IMR-90 (cell line): ENCODE measurements around the gene IL6. TPM values are rescaled to one million over a fixed set of nuclear protein-coding genes. Genes with fewer than 3 reads are reported as not detected.

Experiments
- ATAC-seq: fragments of 200-7000 bp; cut with Tn5 transposase; 2 replicates; pipeline ENCODE4 v1.9.1; 2020; ENCODE audit warnings: low read depth, mild to moderate bottlenecking, moderate library complexity
- BruUV-seq: library from RNA; stranded (reverse); fragments of 400-500 nt; replicated peaks from 2 replicates; lab custom pipeline; 2021; lab: Mats Ljungman, UMichigan
- CTCF ChIA-PET: fragments of 300-600 bp; formaldehyde crosslinking; extraction: SDS; loops from one replicate; lab custom pipeline; 2021; ENCODE audit warnings: antibody characterized with exemption; lab: Yijun Ruan, JAX
- POLR2A ChIA-PET: fragments of 300-600 bp; sonication (Branson Sonifier 250); formaldehyde crosslinking; loops from one replicate; lab custom pipeline; 2022; ENCODE audit warnings: antibody characterized with exemption; ENCODE audit not compliant: unreplicated experiment; lab: Charles Lee
- DNase-seq: peaks from one replicate; pipeline ENCODE4 v3.0.0; 2013
- H2AFZ ChIP-seq: replicated peaks from 2 replicates; pipeline ENCODE3; 2013; ENCODE audit warnings: low read length, mild to moderate bottlenecking; ENCODE audit not compliant: poor library complexity
- H2AK5ac ChIP-seq: 2 replicates; pipeline ENCODE4 v1.6.1; 2013; ENCODE audit warnings: low read depth, low read length, inconsistent platforms
- H2AK9ac ChIP-seq: replicated peaks from 2 replicates; pipeline ENCODE3; 2013; ENCODE audit warnings: mild to moderate bottlenecking, low read depth, low read length, moderate library complexity; ENCODE audit not compliant: poor library complexity
- H2BK120ac ChIP-seq: 2 replicates; pipeline ENCODE4 v1.6.1; 2013; ENCODE audit warnings: low read depth, low read length, inconsistent platforms
- H2BK15ac ChIP-seq: 3 replicates; pipeline ENCODE4 v1.6.1; 2013; ENCODE audit warnings: low read depth, low read length, inconsistent platforms
- H2BK20ac ChIP-seq: 2 replicates; pipeline ENCODE4 v1.6.1; 2013; ENCODE audit warnings: low read depth, mild to moderate bottlenecking, inconsistent platforms, low read length, moderate library complexity
- H2BK5ac ChIP-seq: 2 replicates; pipeline ENCODE4 v1.6.1; 2013; ENCODE audit warnings: mild to moderate bottlenecking, low read depth, low read length, inconsistent platforms; ENCODE audit not compliant: poor library complexity, severe bottlenecking
- H3K14ac ChIP-seq: replicated peaks from 2 replicates; pipeline ENCODE4 v1.6.1; 2013; ENCODE audit warnings: low read depth, low read length, inconsistent platforms
- H3K18ac ChIP-seq: 2 replicates; pipeline ENCODE4 v1.6.1; 2013; ENCODE audit warnings: low read depth, low read length, control low read depth
- H3K23ac ChIP-seq: 2 replicates; pipeline ENCODE4 v1.6.1; 2013; ENCODE audit warnings: low read depth, low read length, inconsistent platforms
- H3K27ac ChIP-seq: 2 replicates; pipeline ENCODE4 v1.5.1; 2013; ENCODE audit warnings: mild to moderate bottlenecking, control low read depth, low read length; ENCODE audit not compliant: insufficient read depth
- H3K27me3 ChIP-seq: 2 replicates; pipeline ENCODE4 v1.6.1; 2013; ENCODE audit warnings: low read length; ENCODE audit not compliant: control insufficient read depth, insufficient read depth
- H3K36me3 ChIP-seq: 2 replicates; pipeline ENCODE4 v1.6.1; 2013; ENCODE audit warnings: low read length, mixed read lengths; ENCODE audit not compliant: control insufficient read depth, insufficient read depth
- H3K4ac ChIP-seq: 2 replicates; pipeline ENCODE4 v1.6.1; 2013; ENCODE audit warnings: low read depth, low read length, inconsistent platforms
- H3K4me1 ChIP-seq: 2 replicates; pipeline ENCODE4 v1.6.1; 2013; ENCODE audit warnings: low read length, mixed read lengths; ENCODE audit not compliant: control insufficient read depth, insufficient read depth
- H3K4me2 ChIP-seq: 2 replicates; pipeline ENCODE4 v1.6.1; 2013; ENCODE audit warnings: low read depth, mild to moderate bottlenecking, control low read depth, low read length, moderate library complexity
- H3K4me3 ChIP-seq: 2 replicates; pipeline ENCODE4 v1.5.1; 2013; ENCODE audit warnings: low read depth, mild to moderate bottlenecking, control low read depth, low read length, moderate library complexity; ENCODE audit not compliant: insufficient read depth
- H3K56ac ChIP-seq: 2 replicates; pipeline ENCODE4 v1.6.1; 2013; ENCODE audit warnings: low read length, inconsistent platforms; ENCODE audit not compliant: insufficient read depth; ENCODE audit errors: extremely low read depth
- H3K79me1 ChIP-seq, 2 experiments: 2 replicates each; pipeline ENCODE4 v1.6.1; 2013; ENCODE audit warnings: low read length in 2 of 2, inconsistent platforms in 1 of 2, low read depth in 1 of 2
- H3K9ac ChIP-seq: 2 replicates; pipeline ENCODE4 v1.6.1; 2013; ENCODE audit warnings: low read depth, low read length, control low read depth
- H3K9me1 ChIP-seq: 2 replicates; pipeline ENCODE4 v1.6.1; 2013; ENCODE audit warnings: low read length, inconsistent platforms; ENCODE audit not compliant: insufficient read depth
- H3K9me3 ChIP-seq: 2 replicates; pipeline ENCODE4 v1.6.1; 2013; ENCODE audit warnings: low read length; ENCODE audit not compliant: control insufficient read depth, insufficient read depth
- H4K20me1 ChIP-seq: 2 replicates; pipeline ENCODE4 v1.6.1; 2013; ENCODE audit warnings: low read length, inconsistent platforms; ENCODE audit not compliant: insufficient read depth
- H4K5ac ChIP-seq: 2 replicates; pipeline ENCODE4 v1.6.1; 2013; ENCODE audit warnings: mild to moderate bottlenecking, low read depth, low read length, control low read depth
- H4K8ac ChIP-seq, 2 experiments: 2 replicates each; pipeline ENCODE4 v1.6.1; 2013; ENCODE audit warnings: low read depth in 2 of 2, low read length in 2 of 2, control low read depth in 1 of 2, inconsistent platforms in 1 of 2
- H4K91ac ChIP-seq: 2 replicates; pipeline ENCODE4 v1.6.1; 2013; ENCODE audit warnings: low read depth, low read length, inconsistent platforms; ENCODE audit not compliant: insufficient read depth
- BHLHE40 ChIP-seq: fragments of 150-350 bp; IDR thresholded peaks from 2 replicates; pipeline ENCODE4 v1.6.1; 2016; ENCODE audit warnings: mild to moderate bottlenecking, low read depth, low read length
- CEBPB ChIP-seq: IDR thresholded peaks from 2 replicates; pipeline ENCODE4 v1.6.1; 2012; ENCODE audit warnings: low read depth, low read length, improper control_type of control experiment
- CHD1 ChIP-seq: IDR thresholded peaks from 2 replicates; pipeline ENCODE4 v1.6.1; 2012; ENCODE audit warnings: low read depth, low read length, improper control_type of control experiment
- ELK1 ChIP-seq: fragments of 150-350 bp; IDR thresholded peaks from 2 replicates; pipeline ENCODE4 v1.6.1; 2016; ENCODE audit warnings: low read depth, mild to moderate bottlenecking, low read length, moderate library complexity, borderline replicate concordance
- FOS ChIP-seq: fragments of 150-350 bp; IDR thresholded peaks from 2 replicates; pipeline ENCODE4 v1.6.1; 2016; ENCODE audit warnings: low read depth, low read length
- MAFK ChIP-seq: IDR thresholded peaks from 2 replicates; pipeline ENCODE4 v1.6.1; 2012; ENCODE audit warnings: low read depth, low read length, improper control_type of control experiment
- MAZ ChIP-seq: IDR thresholded peaks from 2 replicates; pipeline ENCODE4 v1.6.1; 2012; ENCODE audit warnings: low read depth, mild to moderate bottlenecking, low read length, improper control_type of control experiment, moderate library complexity, borderline replicate concordance
- MXI1 ChIP-seq: IDR thresholded peaks from 2 replicates; pipeline ENCODE4 v1.6.1; 2012; ENCODE audit warnings: low read depth, mild to moderate bottlenecking, low read length, moderate library complexity, borderline replicate concordance
- NFE2L2 ChIP-seq: fragments of 150-350 bp; IDR thresholded peaks from 2 replicates; pipeline ENCODE4 v1.6.1; 2016; ENCODE audit warnings: low read depth, mild to moderate bottlenecking, low read length
- POLR2A ChIP-seq: IDR thresholded peaks from 2 replicates; pipeline ENCODE4 v1.6.1; 2012; ENCODE audit warnings: mild to moderate bottlenecking, low read depth, low read length
- RAD21 ChIP-seq: IDR thresholded peaks from 2 replicates; pipeline ENCODE4 v1.6.1; 2012; ENCODE audit warnings: low read length, improper control_type of control experiment
- RCOR1 ChIP-seq: IDR thresholded peaks from 2 replicates; pipeline ENCODE4 v1.6.1; 2012; ENCODE audit warnings: mild to moderate bottlenecking, low read length, improper control_type of control experiment; ENCODE audit not compliant: insufficient replicate concordance
- RFX5 ChIP-seq: IDR thresholded peaks from 2 replicates; pipeline ENCODE4 v1.8.0; 2012; ENCODE audit warnings: low read depth, mild to moderate bottlenecking, low read length, moderate library complexity
- SMC3 ChIP-seq: fragments of 150-350 bp; IDR thresholded peaks from 2 replicates; pipeline ENCODE4 v1.6.1; 2016; ENCODE audit warnings: low read depth, mild to moderate bottlenecking, antibody characterized with exemption, low read length, moderate library complexity
- WGBS, 2 experiments: methylation state at CpG; one replicate each; pipeline versions ENCODE4 v1.1.5 to v1.1.7; 2013; ENCODE audit warnings: missing lambda C conversion rate in 2 of 2; ENCODE audit not compliant: insufficient read length in 1 of 2; ENCODE audit errors: extremely low coverage in 2 of 2; 5-methylcytosine and 5-hydroxymethylcytosine counted together
- dilution Hi-C: fragments of 300-500 bp; cut with HindIII; formaldehyde crosslinking; loops from one replicate; pipeline ENCODE4 v1.14.3; 2018; ENCODE audit warnings: low sequenced_read_pairs; ENCODE audit not compliant: unreplicated experiment
- in situ Hi-C: fragments of 300-500 bp; cut with MboI; formaldehyde crosslinking; loops from 3 replicates; pipeline ENCODE4 v1.14.3; 2019; ENCODE audit warnings: low sequenced_read_pairs, inconsistent platforms, mixed read lengths
- intact Hi-C: fragments of 100-400 bp; cut with micrococcal nuclease; formaldehyde crosslinking; loops from 2 replicates; pipeline ENCODE4 v1.10.0; 2022
- polyA plus RNA-seq, 3 experiments: library from polyadenylated mRNA; depleted of rRNA; stranded (reverse); fragments of >200 nt; gene quantifications; 2 replicates each; pipeline ENCODE4 v1.2.3, GENCODE V29; 2012; ENCODE audit warnings: low replicate concordance in 1 of 3
- total RNA-seq: library from RNA; depleted of rRNA; stranded (reverse); fragments of >200 nt; gene quantifications from 2 replicates; pipeline ENCODE4 v1.2.3, GENCODE V29; 2012
- TF ChIP-seq, protein P1 (sequence below): conservative IDR thresholded peaks from 2 replicates; pipeline ENCODE4 v1.5.1; 2012; ENCODE audit warnings: mild to moderate bottlenecking, low read depth, low read length, improper control_type of control experiment
- TF ChIP-seq, protein P2 (sequence below): fragments of 150-350 bp; IDR thresholded peaks from 2 replicates; pipeline ENCODE4 v1.6.1; 2017; ENCODE audit warnings: mild to moderate bottlenecking, antibody characterized with exemption, low read length, low read depth

IL6 gene
- total and polyA plus RNA-seq, 2 of the 4 experiments (the other 2 are of a cell fraction) = 15.2 to 50.8 TPM

DNA sequence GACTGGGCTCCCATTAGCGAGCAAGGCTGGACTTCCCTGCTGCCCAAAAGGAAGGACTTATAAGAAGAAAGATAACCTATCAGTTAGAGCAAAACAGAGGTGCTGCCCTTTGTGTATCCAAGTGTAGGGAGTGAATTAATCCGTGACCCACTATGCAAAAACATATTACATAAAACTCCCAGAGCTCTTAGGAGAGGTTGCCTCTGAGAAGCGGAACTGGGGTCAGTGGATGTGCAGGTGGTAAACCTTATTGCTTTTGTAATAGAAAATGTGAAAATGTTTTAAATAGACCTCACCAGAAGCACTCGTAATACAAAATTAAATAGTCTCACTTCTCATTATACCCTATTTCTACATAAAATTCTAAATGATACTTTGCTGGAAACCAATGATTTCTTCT lies 17.1 kb upstream of the IL6 start:
- Histone ChIP-seq H3K4me2 (no peak overlapping the region), H3K18ac (no peak overlapping the region), H2BK5ac (no peak overlapping the region), H3K79me1 (no peaks in the 10 kb centered on the region), H2BK15ac (0 out of 3 replicates have a peak overlapping the region, but pooled peaks have one; percentile 85), H4K20me1 (no peaks in the 10 kb centered on the region), H3K4ac (no peak overlapping the region), H4K8ac (no peak overlapping the region), H3K14ac (no peak overlapping the region), H3K4me3 (no peak overlapping the region), H2BK120ac (no peak overlapping the region), H3K9ac (no peak overlapping the region), H3K56ac (no peak overlapping the region), H2AFZ (peak overlapping the region; percentile 18), H3K9me3 (no peaks in the 10 kb centered on the region), H3K9me1 (no peaks in the 10 kb centered on the region), H3K36me3 (no peaks in the 10 kb centered on the region), H3K23ac (0 out of 2 replicates have a peak overlapping the region, but pooled peaks have one; percentile 23), H4K5ac (no peak overlapping the region), H2AK9ac (no peak overlapping the region), H3K27me3 (no peaks in the 10 kb centered on the region), H2AK5ac (peak overlapping the region; percentile 70; the same call in 1 of the 2 replicates), H3K4me1 (no peaks in the 10 kb centered on the region), H3K27ac (no peak overlapping the region), H2BK20ac (no peak overlapping the region; the same call in 1 of the 2 replicates), H4K91ac (no peak overlapping the region)
- DNase-seq (no peak), ATAC-seq (no peak)
- BruUV-seq = no TSS peak
- ChIA-PET POLR2A (no interaction called here), CTCF (interaction anchor here (0.6 kb wide), 1 partner anchor 348 kb away, joined by 3 read pairs; no protein-coding TSS in a partner anchor)
- in situ Hi-C loops = no loop called here
- intact Hi-C loops = no loop called here
- dilution Hi-C loops = no loop called here
- TF ChIP-seq, protein P1, sequence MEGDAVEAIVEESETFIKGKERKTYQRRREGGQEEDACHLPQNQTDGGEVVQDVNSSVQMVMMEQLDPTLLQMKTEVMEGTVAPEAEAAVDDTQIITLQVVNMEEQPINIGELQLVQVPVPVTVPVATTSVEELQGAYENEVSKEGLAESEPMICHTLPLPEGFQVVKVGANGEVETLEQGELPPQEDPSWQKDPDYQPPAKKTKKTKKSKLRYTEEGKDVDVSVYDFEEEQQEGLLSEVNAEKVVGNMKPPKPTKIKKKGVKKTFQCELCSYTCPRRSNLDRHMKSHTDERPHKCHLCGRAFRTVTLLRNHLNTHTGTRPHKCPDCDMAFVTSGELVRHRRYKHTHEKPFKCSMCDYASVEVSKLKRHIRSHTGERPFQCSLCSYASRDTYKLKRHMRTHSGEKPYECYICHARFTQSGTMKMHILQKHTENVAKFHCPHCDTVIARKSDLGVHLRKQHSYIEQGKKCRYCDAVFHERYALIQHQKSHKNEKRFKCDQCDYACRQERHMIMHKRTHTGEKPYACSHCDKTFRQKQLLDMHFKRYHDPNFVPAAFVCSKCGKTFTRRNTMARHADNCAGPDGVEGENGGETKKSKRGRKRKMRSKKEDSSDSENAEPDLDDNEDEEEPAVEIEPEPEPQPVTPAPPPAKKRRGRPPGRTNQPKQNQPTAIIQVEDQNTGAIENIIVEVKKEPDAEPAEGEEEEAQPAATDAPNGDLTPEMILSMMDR = no peak
- TF ChIP-seq MAZ (no peak), RCOR1 (no peak), RFX5 (no peak), ELK1 (no peak), NFE2L2 (no peak), CHD1 (no peak), SMC3 (no peak), POLR2A (no peak), MAFK (no peak), MXI1 (no peak), RAD21 (no peak), BHLHE40 (no peak), CEBPB (no peak), FOS (no peak)
- TF ChIP-seq, protein P2, sequence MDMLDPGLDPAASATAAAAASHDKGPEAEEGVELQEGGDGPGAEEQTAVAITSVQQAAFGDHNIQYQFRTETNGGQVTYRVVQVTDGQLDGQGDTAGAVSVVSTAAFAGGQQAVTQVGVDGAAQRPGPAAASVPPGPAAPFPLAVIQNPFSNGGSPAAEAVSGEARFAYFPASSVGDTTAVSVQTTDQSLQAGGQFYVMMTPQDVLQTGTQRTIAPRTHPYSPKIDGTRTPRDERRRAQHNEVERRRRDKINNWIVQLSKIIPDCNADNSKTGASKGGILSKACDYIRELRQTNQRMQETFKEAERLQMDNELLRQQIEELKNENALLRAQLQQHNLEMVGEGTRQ = no peak
- 100% methylated on average over 1 of the region's 4 CpGs; no CpG with 5 or more reads in 1 of the 2 experiments for WGBS, 2 experiments
